HG02763 (cell line): ENCODE data around the gene TIMM8B.
"Not testable (repeated sequence)": the region's sequence is repeated elsewhere in the genome, so short reads cannot be mapped to it uniquely, and the experiment has no call there.

Experiments used
- ATAC-seq: cut with Tn5 transposase; IDR thresholded peaks from one replicate; pipeline ENCODE4 v1.9.1; 2021; ENCODE audit warnings: mild to moderate bottlenecking, moderate library complexity; ENCODE audit not compliant: unreplicated experiment

Gene TIMM8B, protein sequence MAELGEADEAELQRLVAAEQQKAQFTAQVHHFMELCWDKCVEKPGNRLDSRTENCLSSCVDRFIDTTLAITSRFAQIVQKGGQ

DNA sequence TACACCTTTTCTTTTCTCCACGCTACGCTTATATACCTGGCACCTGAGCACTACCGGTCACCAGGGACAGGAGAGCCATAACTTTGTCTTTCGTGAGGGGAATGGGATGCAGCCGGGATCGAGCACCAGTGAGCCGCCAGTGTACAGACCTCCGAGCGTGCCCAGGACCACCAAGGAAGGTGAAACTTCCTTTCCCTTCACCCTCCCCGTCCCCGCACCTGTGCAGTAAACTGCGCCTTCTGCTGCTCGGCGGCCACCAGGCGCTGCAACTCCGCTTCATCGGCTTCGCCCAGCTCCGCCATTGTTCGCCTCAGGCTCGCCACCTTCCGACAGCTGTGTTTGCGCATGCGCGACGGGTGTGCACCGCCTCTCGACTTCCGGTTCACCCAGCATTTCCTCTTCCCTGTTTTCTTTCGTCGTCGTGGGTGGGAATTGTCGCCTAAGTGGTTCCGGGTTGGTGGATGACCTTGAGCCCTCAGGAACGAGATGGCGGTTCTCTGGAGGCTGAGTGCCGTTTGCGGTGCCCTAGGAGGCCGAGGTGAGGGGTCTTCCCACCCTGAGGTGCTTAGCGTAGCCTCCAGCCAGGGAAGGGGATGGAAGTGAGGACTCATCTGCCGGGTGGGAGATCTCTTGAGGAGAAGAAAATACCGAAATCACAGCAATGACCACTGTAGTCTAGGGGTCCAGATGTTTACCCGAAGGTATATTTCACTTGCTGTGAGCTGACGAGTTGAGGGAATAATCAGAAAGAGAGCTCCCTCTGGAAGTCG lies at the start of gene TIMM8B, which contains the start of gene SDHD:
TIMM8B (minus strand) TSS at position 335 of the 770 bp plus-strand sequence; CDS start at position 302, 33 bp downstream.
SDHD (plus strand) TSS at position 452 of the 770 bp plus-strand sequence; CDS start at position 487, 35 bp downstream.
- peak; percentile 92 for ATAC-seq

DNA sequence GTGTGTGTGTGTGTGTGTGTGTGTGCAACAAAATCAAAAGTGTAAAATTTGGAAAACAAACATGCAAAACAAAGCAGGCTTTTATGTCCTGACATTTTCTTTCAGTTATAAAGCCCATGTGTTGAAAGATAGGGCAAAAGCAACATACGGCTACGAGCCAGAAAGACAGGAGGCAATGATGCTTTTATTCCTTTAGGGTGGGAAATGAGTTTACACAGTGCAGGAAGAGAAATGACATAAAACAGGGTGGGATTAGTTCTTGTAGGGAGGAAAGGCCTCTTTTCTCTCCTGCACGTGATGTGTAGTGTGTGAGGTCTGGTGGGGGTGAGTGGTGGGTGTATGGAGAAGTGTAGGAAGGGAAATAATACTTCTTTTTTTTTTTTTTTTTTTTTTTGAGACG lies 47.9 kb upstream of the TIMM8B start:
- ATAC-seq = no peak

DNA sequence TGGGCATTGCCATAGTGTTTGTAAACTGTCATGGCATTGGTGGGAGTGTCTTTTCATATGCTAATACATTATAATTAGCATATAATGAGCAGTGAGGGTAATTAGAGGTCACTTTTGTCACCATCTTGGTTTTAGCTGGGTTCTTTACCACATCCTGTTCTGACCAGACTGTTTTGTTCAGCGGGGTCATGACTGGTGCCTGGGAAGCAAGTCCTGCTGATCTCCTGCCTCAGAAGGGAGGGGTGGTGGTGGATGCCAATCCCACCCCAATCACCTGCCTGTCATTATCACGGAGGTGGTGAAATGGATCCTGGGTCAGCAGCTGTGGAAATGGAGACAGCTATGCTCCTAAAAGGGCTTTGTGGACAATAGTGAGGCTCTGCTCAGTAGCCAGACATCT lies 46.2 kb upstream of the TIMM8B start:
- ATAC-seq = no peak

DNA sequence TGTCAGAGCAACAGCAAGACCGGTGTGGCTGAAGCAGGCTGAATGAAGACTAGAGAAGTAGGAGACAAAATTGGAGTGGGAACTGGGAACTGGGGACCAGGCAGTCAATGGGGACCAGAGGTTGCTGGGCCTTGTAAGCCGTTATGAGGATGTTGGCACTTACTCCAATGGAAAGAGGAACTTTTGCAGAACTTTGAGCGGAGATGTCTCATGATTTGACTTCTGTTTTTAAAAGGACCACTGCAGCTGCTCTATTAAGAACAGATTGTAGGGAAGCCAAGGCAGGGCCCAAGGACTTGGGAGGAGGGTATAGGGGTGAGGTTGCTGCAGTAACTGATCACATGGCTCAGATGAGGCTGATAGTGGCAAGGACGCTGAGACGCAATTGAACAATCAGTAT lies 43.1 kb upstream of the TIMM8B start:
- ATAC-seq = no peak

DNA sequence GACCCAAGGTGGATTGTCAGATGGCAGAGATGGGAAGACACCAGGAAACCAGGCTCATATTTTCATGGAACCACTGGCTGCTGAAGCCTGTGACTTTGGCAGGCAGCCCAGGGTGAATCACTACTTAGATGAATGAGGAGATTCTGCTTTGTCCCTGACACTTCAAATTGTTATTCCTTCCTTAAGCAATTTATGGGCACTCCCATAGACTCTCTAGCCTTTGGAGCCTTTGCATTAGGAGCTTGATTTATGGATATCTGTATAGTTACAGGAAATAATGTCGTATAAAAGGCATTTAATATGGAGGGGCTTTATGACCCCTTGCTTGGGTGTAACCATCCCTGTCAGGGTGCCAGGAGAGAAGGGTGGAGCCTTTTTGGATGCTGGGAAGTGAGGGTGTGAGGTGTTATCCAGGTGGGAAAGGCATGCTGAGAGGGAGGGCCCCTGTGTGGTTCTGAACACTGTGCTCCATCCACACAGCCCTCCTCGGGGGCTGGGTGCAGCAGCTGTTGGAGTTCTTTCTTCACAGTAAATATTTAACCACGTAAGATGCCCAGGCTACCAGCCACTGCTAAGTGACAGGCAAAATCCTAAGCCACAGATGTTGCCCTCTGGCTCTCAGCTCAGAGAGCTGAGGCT lies 42.0 kb upstream of the TIMM8B start:
- no peak for ATAC-seq

DNA sequence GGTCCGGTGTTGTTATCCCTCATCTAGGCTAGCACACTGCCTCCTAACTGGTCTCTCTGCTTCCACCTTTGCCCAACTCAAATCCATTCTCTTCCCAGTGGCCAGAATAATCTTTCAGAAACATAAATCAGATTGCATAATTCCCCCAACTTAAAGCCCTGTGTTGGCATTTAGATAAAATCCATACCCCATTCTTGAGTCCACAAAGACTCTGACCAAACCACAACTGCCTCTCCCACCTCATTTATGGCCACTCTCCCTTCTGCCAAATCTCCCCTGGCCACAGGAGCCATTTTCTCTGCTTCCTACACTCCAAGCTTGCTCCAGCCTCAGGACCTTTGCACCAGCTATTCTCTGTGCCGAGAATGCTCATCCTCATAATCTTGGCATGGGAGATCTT lies 40.5 kb upstream of the TIMM8B start:
- ATAC-seq = no peak

DNA sequence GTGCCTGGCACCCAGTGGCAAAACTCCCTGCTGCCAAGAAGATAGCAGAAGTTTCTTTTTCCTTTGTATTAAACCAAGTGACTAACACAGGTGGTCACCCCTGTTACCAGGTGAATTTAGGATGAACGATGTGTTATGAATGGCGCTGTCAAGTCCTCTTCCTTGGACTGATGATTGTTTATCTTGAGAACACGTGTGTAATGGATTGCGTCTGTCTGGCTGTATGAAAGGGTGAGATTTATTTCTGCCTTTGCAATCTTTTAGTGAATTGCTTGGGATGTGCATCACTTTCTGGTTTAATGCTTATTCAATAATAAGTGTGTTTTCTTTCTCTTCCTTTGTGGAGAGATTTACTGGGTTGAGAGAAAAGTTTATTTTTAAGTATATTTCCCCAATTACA lies 36.6 kb upstream of the TIMM8B start:
- no peak for ATAC-seq

DNA sequence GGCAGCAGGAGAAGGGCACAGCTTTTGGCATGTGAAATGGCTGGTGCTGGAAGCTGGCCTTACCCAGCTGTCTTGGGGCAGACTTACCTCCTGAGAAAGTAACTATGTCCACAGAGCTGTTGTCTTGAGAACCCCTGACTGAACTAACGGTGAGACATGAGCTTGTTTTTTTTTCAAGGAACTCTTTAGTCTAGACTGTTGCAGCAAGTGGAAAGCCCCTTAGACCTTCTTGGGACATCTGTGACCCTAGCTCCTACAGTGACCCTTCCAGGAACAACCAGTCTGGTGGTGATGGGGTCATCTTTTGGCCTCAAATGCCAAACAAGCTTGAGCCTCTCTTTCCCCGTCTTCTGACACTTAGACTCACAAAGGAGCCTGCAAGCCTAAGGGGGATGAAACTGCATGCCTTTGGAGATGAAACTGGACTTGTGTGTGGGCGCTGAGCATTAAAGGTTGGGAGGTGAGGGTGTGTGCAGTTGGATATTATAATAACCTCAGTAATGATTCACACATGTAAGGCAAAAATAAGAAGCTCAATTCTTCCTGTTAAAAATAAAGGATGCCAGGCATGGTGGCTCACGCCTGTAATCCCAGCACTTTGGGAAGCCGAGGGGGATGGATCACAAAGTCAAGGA lies 35.5 kb upstream of the TIMM8B start:
- no peak for ATAC-seq

DNA sequence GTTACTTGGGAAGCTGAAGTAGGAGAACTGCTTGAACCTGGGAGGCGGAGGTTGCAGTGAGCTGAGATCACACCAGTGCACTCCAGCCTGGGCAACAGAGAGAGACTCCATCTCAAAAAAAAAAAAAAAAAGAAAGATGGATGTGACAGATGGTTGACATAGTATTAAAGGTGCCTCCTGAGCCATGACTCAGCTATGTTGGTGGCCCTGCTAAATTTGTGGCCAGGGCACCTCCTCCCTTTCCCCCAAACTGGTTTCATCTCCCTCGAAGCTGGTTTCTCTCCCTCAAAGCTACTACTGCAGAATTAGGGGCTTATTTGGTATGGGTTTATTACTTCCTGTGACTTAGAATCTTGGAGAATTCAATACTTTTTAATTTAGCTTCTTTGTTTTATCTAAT lies 31.6 kb upstream of the TIMM8B start:
- ATAC-seq = no peak

DNA sequence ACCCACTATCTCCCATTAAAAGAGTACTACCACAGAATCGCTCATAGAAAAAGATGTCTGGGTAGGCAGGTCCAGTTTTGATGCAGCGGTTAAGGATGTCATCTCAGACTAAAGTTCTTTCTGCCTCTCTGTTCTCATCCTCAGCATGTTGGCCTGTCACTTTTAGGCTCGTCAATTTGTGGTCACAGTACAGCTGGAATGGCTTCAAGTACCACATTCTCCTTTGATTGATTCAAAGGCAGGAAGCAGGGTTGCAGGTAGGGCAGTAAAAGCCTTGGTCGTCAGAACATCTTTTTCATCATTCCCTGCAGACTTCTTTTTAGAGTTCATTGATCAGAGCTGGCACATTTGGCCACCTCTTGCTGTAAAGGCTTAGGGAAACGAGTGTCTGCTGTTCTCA lies 28.8 kb upstream of the TIMM8B start:
- ATAC-seq = no peak

DNA sequence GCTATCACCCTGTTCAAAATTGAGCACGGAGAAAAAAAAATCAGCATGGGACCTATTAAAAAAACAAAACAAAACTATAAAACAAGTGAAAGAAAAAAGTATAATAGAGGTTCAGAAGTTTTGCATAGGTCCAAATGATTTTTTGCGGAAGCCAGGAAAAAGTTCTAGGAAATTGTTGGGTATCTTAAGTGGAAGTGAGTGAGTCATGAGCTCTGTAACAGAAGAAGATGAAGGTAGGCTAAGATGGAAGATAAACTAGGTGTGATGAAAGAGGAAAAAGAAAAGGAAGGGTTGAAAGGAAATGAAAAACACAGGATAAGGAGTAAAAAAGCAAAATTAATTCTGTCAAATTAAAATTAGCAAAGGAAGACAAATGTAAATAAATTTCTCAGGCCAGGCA lies 27.9 kb upstream of the TIMM8B start:
- no peak for ATAC-seq

DNA sequence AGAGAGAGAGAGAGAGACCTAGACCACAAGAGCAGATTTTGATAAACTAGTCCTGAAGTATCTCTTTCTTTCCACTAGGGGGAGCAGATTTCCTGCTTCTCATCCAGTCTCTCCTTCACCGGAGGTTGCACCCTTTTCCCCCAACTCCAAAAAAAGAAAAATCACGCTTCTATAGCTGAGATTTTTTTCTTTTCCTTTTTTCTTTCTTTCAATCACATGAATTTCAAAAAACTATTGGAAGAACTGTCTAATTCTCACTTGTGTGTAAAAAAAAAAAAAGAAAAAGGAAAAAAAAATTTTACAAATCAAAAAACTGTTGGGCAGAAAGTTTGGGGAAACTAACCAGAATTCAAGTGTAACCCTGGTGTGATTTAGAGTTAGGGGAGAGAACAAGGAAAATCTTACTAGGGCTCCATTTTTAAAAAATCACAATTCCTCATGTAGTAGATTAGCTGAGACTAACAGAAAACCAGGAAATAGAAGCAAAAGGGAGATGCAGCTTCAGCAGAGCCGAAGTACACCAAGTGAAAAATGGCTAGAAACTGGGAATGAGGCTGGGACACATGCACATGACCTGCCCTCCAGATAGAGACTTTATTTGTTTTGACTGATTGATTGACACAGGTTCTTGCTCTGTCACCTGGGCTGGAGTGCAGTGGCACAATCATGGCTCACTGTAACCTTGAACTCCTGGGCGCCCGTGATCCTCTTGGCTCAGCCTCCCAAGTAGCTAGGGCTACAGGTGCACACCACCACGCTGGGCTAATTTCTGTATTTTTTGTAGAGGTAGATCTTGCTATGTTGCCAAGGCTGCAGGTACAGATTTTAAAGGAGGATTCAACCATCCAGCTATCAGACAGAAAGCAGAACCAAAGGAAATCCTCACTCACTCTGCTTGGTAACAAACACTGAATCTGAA lies 27.2 kb upstream of the TIMM8B start:
- ATAC-seq = no peak

DNA sequence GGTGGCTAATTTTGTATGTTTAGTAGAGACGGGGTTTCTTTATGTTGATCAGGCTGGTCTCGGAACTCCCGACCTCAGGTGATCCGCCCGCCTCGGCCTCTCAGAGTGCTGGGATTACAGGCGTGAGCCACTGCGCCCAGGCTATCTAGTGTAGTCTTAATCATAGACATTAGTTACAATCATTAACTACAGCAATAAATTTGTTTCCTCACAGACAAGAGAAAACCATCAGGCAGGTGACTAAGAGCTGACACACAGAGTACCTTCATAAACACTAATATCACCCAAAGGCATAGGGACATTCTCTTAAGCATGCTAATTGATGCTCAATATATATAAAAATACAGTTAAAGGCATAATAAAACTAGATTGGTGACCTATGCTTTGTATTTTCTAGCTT lies 19.5 kb upstream of the TIMM8B start:
- ATAC-seq = no peak

DNA sequence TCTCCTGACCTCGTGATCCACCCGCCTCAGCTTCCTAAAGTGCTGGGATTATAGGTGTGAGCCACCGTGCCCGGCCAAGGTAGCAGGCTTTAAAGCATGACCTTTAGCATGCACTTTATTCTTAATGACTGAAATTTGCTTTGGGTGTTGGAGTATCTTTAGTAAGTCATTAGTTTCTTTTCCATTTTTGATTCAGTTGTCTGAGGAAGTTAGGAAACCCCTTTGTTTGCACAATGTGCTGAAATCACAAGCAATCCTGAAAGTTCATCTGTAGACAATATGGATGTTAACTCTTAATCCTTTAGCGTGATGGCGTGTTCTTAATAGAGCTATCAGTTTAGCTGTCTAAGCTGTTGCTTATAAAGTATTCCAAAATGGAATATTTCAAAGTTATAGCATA lies 16.9 kb upstream of the TIMM8B start:
- no peak for ATAC-seq

DNA sequence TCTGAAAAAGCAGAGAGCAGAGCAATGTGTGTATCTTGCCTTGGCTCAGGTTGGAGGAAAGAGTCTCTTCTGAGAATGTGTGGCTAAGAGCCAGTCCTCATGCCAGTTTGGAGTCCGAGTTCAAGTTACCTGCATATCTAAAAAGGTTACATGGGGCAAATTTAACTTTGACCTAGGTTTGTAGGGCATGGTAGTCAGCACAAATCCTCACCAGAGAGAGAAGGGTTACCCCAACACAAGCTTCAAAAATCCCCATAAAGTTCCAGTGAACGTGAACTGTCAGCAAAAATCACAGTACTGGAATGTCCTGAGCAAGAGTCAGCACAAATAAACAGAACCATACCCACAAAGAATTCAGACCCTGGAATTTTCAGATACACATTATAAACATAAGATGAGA lies 13.9 kb upstream of the TIMM8B start:
- no peak for ATAC-seq

DNA sequence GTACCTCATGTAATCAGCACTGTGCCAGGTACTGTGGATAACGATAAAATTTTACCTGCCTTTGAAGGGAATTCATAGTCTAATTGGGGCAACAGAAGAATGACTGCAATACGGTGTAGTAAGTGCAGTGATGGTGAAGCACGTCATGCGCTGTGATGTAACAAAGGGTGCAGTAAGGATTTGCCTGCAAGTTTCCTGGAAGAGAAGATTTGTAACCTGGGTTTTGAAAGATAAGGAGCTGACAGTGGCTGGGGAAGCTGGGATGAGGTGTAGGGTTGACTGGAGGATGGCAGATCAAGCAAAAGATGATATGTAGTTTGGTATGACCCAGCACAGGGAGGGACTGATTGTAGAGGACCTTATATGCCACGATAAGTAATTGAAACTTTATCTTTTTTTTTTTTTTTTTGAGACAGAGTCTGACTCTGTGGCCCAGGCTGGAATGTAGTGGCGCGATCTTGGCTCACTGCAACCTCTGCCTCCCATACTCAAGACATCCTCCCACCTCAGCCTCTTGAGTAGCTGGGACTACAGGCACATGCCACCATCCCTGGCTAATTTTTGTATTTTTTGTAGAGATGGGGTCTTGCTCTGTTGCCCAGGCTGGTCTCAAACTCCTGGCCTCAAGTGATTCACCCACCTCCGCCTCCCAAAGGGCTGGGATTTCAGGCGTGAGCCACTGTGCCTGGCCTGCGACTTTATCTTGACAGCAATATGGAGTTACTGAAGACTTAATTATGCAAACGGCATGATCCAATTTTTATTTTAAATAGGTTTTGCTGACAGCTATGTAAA lies 11.4 kb upstream of the TIMM8B start:
- ATAC-seq = no peak

DNA sequence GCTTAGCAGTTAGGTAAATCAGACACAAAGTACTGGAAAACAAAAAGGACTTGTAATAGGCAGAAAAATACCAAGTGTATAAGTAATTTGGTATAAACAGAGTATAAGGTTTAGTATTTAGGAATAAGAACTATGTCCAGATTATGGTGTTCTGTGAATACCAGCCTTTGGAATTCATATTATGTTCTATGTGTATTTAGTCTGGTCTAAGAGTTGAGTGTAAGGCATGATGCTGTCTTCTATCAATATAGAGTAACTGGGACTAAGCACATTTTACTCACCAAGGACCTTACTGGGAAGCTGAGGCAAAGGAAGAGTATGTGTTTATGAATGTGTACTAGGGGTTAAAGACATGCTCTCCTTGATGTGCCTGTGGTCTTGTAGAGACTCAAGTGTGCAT lies 9.6 kb upstream of the TIMM8B start:
- ATAC-seq = no peak

DNA sequence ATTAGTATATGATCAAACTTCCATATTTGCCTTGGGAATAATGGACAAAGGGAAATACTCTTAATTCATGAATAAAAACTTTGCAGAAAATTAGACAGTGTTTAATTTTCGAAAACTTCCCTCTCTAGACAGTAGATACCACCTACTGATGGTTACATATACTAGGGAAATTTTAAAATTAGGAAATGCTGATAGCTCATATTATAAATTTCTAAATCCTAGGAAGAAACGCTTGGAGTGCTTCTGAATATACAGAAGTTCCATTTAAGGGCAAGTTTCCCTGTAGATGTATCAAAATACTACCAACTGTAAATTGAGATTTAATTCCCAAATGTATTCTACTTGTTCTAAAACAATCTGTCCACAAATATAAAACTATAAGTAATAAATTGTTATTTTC lies 8.7 kb upstream of the TIMM8B start:
- not testable (repeated sequence) for ATAC-seq

DNA sequence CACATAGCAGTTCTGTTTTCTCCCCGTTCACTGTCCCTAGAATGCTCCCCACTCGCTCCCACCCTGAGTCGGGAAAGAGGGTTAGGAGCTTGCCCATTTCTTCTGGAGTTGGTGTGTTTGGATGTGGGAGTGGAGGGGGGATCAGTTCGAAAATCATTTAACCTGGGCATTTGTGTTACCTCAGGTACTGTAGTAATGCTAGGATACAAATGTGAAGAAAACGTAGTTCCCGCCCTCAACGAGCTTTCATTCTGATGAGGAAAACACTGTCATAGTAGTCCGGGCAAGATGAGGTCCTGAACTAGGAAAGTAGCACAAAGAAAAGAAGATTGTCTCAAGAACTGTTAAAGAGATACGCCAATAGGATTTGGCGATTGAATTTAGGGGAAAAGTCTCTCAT lies 656 bp upstream of the TIMM8B start:
- ATAC-seq = no peak

DNA sequence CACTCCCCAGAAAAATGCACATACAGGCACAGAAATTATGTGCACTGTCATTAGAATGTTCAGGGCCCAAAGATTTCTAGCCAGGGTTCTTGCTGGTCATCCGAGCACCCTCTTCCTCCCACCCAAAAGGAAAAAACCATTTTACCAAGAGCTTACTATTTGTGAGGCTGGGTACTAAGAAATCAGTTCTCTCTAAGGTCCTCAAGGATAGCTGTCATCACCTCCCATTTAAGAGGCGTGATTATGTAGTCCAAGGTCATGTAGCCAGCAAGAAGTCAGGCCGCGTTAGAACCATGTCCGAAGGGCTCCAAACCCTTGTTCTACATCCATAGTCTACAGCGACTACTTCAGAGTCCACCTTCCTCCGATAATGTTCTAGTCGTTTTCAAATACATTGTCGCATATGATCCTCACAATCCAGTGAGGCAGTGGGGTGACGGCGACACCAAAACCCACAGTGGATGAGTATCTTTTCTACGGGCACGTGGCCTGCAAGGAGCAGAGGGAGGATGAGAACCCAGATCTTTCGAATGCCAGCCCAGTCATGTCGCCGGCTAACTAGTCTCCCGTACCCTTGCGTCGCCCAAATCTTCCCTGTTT lies 634 bp downstream of the TIMM8B start:
- ATAC-seq = peak; percentile 20
